ENCODE data around the gene COX20. TPM values are rescaled to one million over a fixed set of nuclear protein-coding genes. Genes with fewer than 3 reads are reported as not detected.

Gene COX20
- total RNA-seq, 2 experiments from 2014 or later = 22.2 to 22.9 TPM

DNA sequence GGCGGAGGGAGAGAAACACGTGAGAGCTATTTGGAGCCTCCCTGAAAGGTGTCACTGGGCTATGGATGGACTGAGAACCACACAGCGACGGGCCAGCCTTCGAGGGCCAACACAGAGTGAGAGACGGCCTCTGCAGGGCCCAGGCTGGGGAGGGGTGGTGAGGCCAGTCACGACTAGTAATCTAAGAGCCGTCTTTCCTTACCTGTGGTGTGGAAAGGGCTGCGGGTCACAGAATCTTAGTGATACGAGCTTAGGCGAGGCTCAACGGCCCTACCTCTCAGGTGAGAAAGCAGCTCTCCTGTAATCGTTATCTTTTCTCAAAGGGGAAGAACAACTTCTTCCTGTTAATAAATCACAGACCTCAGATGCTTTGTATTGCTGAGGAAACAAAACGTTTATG is 33.4 kb upstream of the COX20 start:
- ChIA-PET POLR2A (interaction anchor here (0.8 to 2.3 kb wide), 5 partner anchors 8 to 241 kb away, joined by 3 to 9 read pairs (median 4); partner anchors contain the start of genes COX20 and HNRNPU), CTCF (interaction anchor here (0.6 to 3.4 kb wide), 16 partner anchors 11 to 250 kb away, joined by 3 to 55 read pairs (median 6); partner anchors contain the start of gene COX20)
- Mint-ChIP-seq H3K27ac (no peak overlapping the region), H3K36me3 (ENCODE audit: low read depth) (no peaks in the 10 kb centered on the region), H3K4me1 (peaks cover 5% of the 10 kb centered on the region), H3K9me3 (no peaks in the 10 kb centered on the region), H3K27me3 (peaks cover 4% of the 10 kb centered on the region), H3K4me3 (no peak overlapping the region)
- no peak for DNase-seq

DNA sequence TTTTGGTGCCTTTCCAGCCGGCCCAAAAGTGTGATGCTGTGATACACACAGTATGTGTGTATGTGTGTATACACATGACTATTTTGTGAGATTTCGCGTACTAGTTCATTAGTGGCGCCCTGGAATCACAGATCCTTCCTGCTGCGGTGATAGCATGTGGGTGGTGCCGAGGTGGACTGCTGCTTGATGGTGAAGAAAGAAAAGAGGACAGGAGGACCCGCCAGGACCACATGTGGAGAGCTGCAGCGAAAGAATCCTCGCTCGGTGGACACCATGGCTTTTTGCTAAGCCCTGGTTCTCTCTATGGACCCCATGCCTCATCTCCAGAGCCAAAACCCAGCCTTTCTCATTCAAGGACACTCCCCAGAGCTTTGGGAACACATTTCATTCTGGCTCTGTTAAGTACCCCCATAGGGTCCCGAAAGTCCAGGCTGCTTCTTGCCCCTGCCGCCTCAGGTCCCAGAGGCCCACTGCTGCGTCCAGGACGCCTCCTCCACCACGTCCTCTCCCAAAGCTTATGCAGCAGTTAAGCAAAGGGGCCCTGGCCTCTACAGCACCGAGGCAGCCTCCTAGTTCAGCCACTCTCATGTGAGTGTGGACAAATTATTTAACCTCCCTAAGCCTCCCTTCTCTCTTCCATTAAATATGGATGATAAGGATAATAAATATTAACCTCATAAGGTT is 32.8 kb upstream of the COX20 start:
- H3K27me3 Mint-ChIP-seq = peaks cover 4% of the 10 kb centered on the region
- ChIA-PET POLR2A (interaction anchor here (0.8 to 2.3 kb wide), 4 partner anchors 32 to 240 kb away, joined by 3 to 9 read pairs (median 4); partner anchors contain the start of genes COX20 and HNRNPU), CTCF (interaction anchor here (1.9 to 3.4 kb wide), 5 partner anchors 10 to 249 kb away, joined by 7 to 55 read pairs (median 11); no protein-coding TSS in a partner anchor)
- peaks cover 5% of the 10 kb centered on the region for H3K4me1 Mint-ChIP-seq
- H3K4me3 Mint-ChIP-seq = no peak overlapping the region
- no peak for DNase-seq
- no peak overlapping the region for H3K27ac Mint-ChIP-seq
- no peaks in the 10 kb centered on the region for H3K9me3 Mint-ChIP-seq
- no peaks in the 10 kb centered on the region for H3K36me3 Mint-ChIP-seq (ENCODE audit: low read depth)

DNA sequence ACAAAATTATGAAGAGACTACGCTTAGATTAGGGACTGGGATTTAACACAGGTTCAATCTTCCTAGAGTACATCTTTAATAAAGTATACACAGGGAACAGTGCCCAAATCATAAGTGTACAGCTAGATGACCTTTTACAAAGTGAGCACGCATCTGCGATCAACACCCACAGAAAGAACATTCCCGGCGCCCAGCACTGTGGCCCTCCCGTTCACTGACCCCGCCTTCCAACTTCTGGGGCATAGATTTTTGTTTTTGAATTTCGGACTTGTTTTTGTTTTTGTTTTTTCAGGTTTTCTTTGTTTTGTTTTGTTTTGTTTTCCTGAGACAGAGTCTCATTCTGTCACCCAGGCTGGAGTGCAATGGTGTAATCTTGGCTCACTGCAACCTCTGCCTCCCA is 30.6 kb upstream of the COX20 start:
- Mint-ChIP-seq H3K36me3 (ENCODE audit: low read depth) (no peaks in the 10 kb centered on the region), H3K27ac (no peak overlapping the region), H3K9me3 (no peaks in the 10 kb centered on the region), H3K4me1 (peaks cover 5% of the 10 kb centered on the region), H3K4me3 (no peak overlapping the region), H3K27me3 (peaks cover 7% of the 10 kb centered on the region)
- CTCF ChIA-PET = no interaction called here
- no peak for DNase-seq
- POLR2A ChIA-PET = no interaction called here

DNA sequence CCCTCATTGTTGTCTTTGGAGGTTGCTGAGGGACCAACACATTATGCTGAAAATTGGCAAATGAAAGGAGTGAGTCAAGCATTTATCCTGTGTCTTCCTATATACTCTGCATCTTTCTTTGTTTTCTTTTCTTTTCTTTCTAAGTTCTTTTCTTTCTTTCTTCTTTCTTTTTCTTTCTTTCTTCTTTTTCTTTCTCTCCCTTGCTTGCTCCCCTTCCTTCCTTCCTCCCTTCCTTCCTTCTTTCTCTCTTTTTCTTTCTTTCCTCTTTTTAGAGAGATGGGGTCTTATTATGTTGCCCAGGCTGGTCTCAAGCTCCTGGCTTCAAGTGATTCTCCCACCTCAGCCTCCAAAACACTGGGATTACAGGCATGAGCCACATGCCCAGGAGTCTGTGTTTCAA is 28.3 kb upstream of the COX20 start:
- Mint-ChIP-seq H3K36me3 (ENCODE audit: low read depth) (no peaks in the 10 kb centered on the region), H3K4me1 (no peaks in the 10 kb centered on the region), H3K9me3 (no peaks in the 10 kb centered on the region), H3K4me3 (no peak overlapping the region), H3K27me3 (peaks cover 5% of the 10 kb centered on the region), H3K27ac (no peak overlapping the region)
- no peak for DNase-seq
- CTCF ChIA-PET = interaction anchor here (0.7 to 1.4 kb wide), 2 partner anchors 11 to 181 kb away, joined by 3 to 4 read pairs; no protein-coding TSS in a partner anchor
- POLR2A ChIA-PET = no interaction called here

DNA sequence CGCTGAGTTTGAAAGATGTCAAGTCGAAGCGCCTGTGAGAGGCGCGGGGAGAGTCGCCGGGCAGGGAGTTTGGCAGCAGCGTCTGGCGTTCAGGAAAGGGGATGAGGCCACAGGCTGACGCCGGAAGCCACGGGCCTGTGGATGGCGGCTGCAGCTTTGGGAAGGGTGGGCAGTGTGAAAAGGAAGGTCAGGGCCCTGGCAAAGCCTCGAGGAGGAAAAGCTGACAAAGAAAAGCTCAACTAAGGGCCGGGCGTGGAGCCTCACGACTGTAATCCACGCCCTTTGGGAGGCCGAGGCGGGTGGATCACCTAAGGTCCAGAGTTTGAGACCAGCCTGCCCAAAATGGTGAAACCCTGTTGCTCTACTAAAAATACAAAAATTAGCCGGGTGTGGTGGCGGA is 25.2 kb upstream of the COX20 start:
- Mint-ChIP-seq H3K27ac (no peak overlapping the region), H3K27me3 (peaks cover 8% of the 10 kb centered on the region), H3K4me1 (peaks cover 6% of the 10 kb centered on the region), H3K36me3 (ENCODE audit: low read depth) (no peaks in the 10 kb centered on the region), H3K9me3 (no peaks in the 10 kb centered on the region), H3K4me3 (no peak overlapping the region)
- no peak for DNase-seq
- ChIA-PET CTCF (no interaction called here), POLR2A (interaction anchor here (0.8 kb wide), 1 partner anchor 9 kb away, joined by 3 read pairs; no protein-coding TSS in a partner anchor)

DNA sequence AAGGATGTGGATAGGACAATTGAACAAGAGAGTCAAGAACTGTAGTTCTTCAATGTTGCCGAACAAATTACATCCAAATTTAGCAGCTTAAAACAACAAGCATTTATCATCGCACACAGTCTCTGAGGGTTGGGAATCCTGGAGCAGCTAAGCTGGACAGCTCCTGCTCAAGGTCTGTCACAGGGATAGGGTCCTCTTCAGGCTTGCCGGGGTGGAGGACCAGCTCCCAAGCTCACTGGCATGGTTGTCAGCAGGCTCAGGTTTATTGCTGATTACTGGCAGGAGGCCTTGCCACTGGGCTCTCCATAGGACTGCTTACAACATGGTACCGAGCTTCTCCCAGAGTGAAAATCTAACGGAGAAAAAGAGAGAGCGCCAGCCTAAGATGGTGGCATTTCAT is 22.1 kb upstream of the COX20 start:
- ChIA-PET CTCF (interaction anchor here (0.8 to 2.0 kb wide), 4 partner anchors 12 to 208 kb away, joined by 3 to 8 read pairs (median 4); no protein-coding TSS in a partner anchor), POLR2A (interaction anchor here (1.2 kb wide), 1 partner anchor 22 kb away, joined by 3 read pairs; the partner anchor contains the start of gene COX20)
- no peak for DNase-seq
- H3K36me3 Mint-ChIP-seq (ENCODE audit: low read depth) = no peaks in the 10 kb centered on the region
- peaks cover 6% of the 10 kb centered on the region for H3K4me1 Mint-ChIP-seq
- H3K9me3 Mint-ChIP-seq = no peaks in the 10 kb centered on the region
- peaks cover 16% of the 10 kb centered on the region for H3K27me3 Mint-ChIP-seq
- no peak overlapping the region for H3K27ac Mint-ChIP-seq
- no peak overlapping the region for H3K4me3 Mint-ChIP-seq

DNA sequence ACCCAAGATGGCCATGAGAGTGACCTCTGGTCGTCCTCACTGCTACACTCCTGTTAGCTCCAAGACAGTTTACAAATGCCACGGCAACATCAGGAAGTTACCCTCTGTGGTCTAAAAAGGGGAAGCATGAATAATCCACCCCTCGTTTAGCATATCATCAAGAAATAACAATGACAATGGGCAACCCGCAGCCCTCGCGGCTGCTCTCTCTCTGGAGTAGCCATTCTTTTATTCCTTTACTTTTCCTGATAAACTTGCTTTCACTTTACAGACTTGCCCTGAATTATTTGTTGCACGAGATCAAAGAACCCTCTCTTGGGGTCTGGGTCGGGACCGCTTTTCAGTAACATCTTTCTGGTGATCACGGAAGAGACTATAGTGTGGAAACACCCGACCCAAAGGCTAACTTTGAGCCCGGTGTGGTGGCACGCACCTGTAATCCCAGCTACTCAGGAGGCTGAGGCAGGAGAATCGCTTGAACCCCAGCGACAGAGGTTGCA is 19.8 kb upstream of the COX20 start:
- H3K4me1 Mint-ChIP-seq = peaks cover 6% of the 10 kb centered on the region
- H3K27me3 Mint-ChIP-seq = peaks cover 16% of the 10 kb centered on the region
- ChIA-PET CTCF (no interaction called here), POLR2A (no interaction called here)
- H3K27ac Mint-ChIP-seq = no peak overlapping the region
- H3K4me3 Mint-ChIP-seq = no peak overlapping the region
- no peaks in the 10 kb centered on the region for H3K36me3 Mint-ChIP-seq (ENCODE audit: low read depth)
- no peak for DNase-seq
- H3K9me3 Mint-ChIP-seq = no peaks in the 10 kb centered on the region

DNA sequence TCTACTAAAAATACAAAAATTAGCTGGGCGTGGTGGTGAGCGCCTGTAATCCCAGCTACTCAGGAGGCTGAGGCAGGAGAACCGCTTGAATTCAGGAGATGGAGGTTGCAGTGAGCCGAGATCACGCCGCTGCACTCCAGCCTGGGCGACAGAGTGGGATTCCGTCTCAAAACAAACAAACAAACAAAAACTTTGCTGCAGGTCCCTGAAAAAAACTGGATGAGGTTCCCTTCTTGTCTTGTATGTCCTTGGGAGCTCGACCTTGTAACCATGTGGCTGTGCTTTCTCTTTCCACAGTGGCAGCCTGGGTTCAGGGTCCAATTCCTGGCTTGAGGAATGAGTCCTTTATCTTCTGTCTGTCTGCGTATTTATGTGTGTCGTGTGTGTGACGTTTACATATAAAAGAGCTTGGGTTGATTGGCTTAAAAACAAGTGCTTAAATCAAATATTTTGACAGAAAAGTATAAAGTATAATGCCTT is 18.0 kb upstream of the COX20 start:
- Mint-ChIP-seq H3K27me3 (peaks cover 17% of the 10 kb centered on the region), H3K4me1 (peaks cover 6% of the 10 kb centered on the region), H3K4me3 (no peak overlapping the region), H3K27ac (no peak overlapping the region), H3K9me3 (no peaks in the 10 kb centered on the region), H3K36me3 (ENCODE audit: low read depth) (no peaks in the 10 kb centered on the region)
- ChIA-PET POLR2A (no interaction called here), CTCF (interaction anchor here (0.7 kb wide), 1 partner anchor 16 kb away, joined by 4 read pairs; no protein-coding TSS in a partner anchor)
- DNase-seq = no peak

DNA sequence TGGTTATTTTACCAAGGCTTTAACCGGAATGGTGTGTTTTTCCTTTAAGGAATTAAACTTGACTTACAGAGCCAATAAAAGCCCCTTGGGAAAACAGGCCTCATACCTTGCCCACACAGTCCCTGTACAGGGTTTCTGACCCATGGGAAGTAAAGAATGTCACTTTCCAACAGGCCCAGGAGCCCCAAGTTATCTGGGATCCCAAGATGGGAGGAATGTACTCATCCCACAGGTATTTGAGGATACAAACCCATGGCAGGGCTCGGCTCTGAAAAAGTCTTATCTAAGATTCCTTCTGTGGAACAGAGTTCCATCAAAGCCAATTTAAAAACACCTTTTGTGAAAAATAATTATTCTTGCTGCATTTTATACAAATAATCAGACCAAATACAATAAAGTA is 15.3 kb upstream of the COX20 start:
- Mint-ChIP-seq H3K4me3 (no peak overlapping the region), H3K9me3 (no peaks in the 10 kb centered on the region), H3K4me1 (no peaks in the 10 kb centered on the region), H3K27me3 (peaks cover 12% of the 10 kb centered on the region), H3K27ac (no peak overlapping the region), H3K36me3 (ENCODE audit: low read depth) (no peaks in the 10 kb centered on the region)
- ChIA-PET CTCF (interaction anchor here (0.9 kb wide), 1 partner anchor 217 kb away, joined by 3 read pairs; no protein-coding TSS in a partner anchor), POLR2A (interaction anchor here (1.2 kb wide), 1 partner anchor 14 kb away, joined by 3 read pairs; no protein-coding TSS in a partner anchor)
- DNase-seq = no peak

DNA sequence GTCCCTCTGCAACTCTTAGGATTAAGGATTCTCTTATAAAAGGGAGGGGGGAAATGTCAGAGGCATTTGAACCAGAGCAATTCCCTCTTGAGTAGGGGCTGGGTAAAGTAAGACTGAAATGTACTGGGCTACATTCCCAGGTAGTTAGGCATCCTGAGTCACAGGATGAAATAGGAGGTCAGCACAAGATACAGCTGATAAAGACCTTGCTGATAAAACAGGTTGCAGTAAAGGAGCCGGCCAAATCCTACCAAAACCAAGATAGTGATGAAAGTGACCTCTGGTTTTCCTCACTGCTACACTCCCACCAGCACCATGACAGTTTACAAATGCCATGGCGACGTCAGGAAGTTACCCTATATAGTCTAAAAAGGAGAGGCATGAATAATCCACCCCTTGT is 14.3 kb upstream of the COX20 start:
- Mint-ChIP-seq H3K27me3 (peaks cover 7% of the 10 kb centered on the region), H3K9me3 (no peaks in the 10 kb centered on the region), H3K36me3 (ENCODE audit: low read depth) (no peaks in the 10 kb centered on the region), H3K4me3 (no peak overlapping the region), H3K4me1 (no peaks in the 10 kb centered on the region), H3K27ac (no peak overlapping the region)
- CTCF ChIA-PET = no interaction called here
- POLR2A ChIA-PET = interaction anchor here (1.0 kb wide), 1 partner anchor 15 kb away, joined by 3 read pairs; the partner anchor contains the start of gene COX20
- DNase-seq = no peak

DNA sequence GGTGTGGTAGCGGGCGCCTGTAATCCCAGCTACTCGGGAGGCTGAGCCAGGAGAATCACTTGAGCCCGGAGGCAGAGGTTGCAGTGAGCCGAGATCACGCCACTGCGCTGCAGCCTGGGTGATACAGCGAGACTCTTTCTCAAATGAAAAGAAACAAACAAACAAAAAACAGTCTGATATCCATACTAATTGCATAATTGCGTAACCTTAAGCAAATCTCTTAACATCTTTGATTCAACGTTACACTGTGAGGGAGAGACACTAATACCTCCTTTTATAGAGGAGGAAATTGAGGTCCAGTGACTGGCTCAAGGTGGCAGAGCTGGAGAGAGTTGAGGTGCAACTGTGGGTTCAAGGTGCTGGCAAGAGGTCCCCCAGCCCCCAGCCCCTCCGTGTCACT is 12.6 kb upstream of the COX20 start:
- Mint-ChIP-seq H3K27me3 (peaks cover 3% of the 10 kb centered on the region), H3K4me3 (no peak overlapping the region), H3K27ac (no peak overlapping the region), H3K9me3 (no peaks in the 10 kb centered on the region), H3K4me1 (no peaks in the 10 kb centered on the region), H3K36me3 (ENCODE audit: low read depth) (no peaks in the 10 kb centered on the region)
- DNase-seq = no peak
- POLR2A ChIA-PET = no interaction called here
- CTCF ChIA-PET = no interaction called here

DNA sequence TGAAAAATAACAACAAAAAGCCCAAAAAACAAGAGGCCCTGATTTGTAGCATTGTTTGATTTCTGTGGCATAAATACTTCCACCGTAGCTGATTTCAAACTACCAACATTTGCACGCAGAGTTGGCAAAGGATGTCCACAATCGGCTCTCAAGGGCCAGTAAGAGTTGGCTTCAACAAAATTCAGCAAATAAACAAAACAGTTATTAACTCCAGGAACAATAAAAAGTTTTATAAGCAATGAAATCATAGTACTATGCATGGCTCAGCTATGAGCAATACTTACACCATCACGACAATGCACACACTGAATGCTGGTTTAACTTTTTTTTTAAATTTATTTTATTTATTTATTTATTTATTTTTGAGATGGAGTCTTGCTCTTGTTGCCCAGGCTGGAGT is 8.7 kb upstream of the COX20 start:
- Mint-ChIP-seq H3K27ac (no peak overlapping the region), H3K9me3 (no peaks in the 10 kb centered on the region), H3K27me3 (peaks cover 3% of the 10 kb centered on the region), H3K4me3 (no peak overlapping the region), H3K4me1 (peaks cover 8% of the 10 kb centered on the region), H3K36me3 (ENCODE audit: low read depth) (no peaks in the 10 kb centered on the region)
- POLR2A ChIA-PET = no interaction called here
- DNase-seq = no peak
- CTCF ChIA-PET = no interaction called here

DNA sequence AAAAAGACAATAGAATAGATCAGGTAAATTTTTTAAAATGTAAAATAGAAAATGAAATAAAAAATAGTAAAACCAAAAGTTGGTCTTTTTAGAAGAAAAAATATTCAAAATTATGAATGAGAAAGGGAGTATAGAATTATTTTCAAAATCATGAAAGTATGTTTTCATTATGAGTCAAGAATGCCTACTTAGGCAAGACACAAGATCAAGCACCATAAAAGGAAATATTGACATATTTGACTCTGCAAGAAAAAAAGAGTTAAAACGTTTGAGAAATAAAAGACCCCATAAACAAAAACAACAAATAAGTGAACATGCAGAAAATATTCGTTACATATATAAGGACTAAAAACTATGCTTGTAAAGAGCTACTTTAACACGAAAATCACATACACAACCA is 4.8 kb upstream of the COX20 start:
- peaks cover 15% of the 10 kb centered on the region for H3K4me1 Mint-ChIP-seq
- H3K27me3 Mint-ChIP-seq = peaks cover 2% of the 10 kb centered on the region
- H3K9me3 Mint-ChIP-seq = no peaks in the 10 kb centered on the region
- H3K4me3 Mint-ChIP-seq = no peak overlapping the region
- H3K36me3 Mint-ChIP-seq (ENCODE audit: low read depth) = peaks cover under 1% of the 10 kb centered on the region
- CTCF ChIA-PET = interaction anchor here (1.2 to 1.6 kb wide), 4 partner anchors 17 to 212 kb away, joined by 3 to 5 read pairs (median 4); partner anchors contain the start of gene HNRNPU
- no peak for DNase-seq
- POLR2A ChIA-PET = interaction anchor here (0.8 to 1.3 kb wide), 2 partner anchors 34 to 140 kb away, joined by 4 read pairs; partner anchors contain the start of gene HNRNPU
- no peak overlapping the region for H3K27ac Mint-ChIP-seq
